Osteocyte (in vitro differentiated cells): ENCODE data around the gene DRD1. TPM values are rescaled to one million over a fixed set of nuclear protein-coding genes. Genes with fewer than 3 reads are reported as not detected.
"Not testable (repeated sequence)": the region's sequence is repeated elsewhere in the genome, so short reads cannot be mapped to it uniquely, and the experiment has no call there.

Source experiments
- DNase-seq: peaks from one replicate; pipeline ENCODE4 v3.0.0; 2021; ENCODE audit warnings: mixed read lengths; ENCODE audit not compliant: unreplicated experiment; ENCODE audit errors: extremely low spot score
- H3K27ac Mint-ChIP-seq: one replicate; pipeline ENCODE4 v1.8.0; 2021; ENCODE audit warnings: mild to moderate bottlenecking, mixed read lengths; ENCODE audit not compliant: unreplicated experiment
- H3K27me3 Mint-ChIP-seq: one replicate; pipeline ENCODE4 v1.8.0; 2021; ENCODE audit warnings: mixed read lengths; ENCODE audit not compliant: unreplicated experiment
- H3K36me3 Mint-ChIP-seq: one replicate; pipeline ENCODE4 v1.8.0; 2021; ENCODE audit warnings: mixed read lengths; ENCODE audit not compliant: unreplicated experiment
- H3K4me1 Mint-ChIP-seq: one replicate; pipeline ENCODE4 v1.8.0; 2021; ENCODE audit warnings: mixed read lengths; ENCODE audit not compliant: unreplicated experiment
- H3K4me3 Mint-ChIP-seq: one replicate; pipeline ENCODE4 v1.8.0; 2021; ENCODE audit warnings: mild to moderate bottlenecking, moderate library complexity, mixed read lengths; ENCODE audit not compliant: unreplicated experiment
- H3K9me3 Mint-ChIP-seq: one replicate; pipeline ENCODE4 v1.8.0; 2021; ENCODE audit warnings: mixed read lengths; ENCODE audit not compliant: unreplicated experiment
- CTCF ChIP-seq: fragments of 200-600 bp; sonication (generic); IDR thresholded peaks from 2 replicates; pipeline ENCODE4 v1.5.0; 2021; ENCODE audit warnings: antibody characterized with exemption, mild to moderate bottlenecking, moderate library complexity
- total RNA-seq: library from RNA; stranded (reverse); gene quantifications from 2 replicates; pipeline ENCODE4 v1.2.1, GENCODE V29; 2021

DRD1 gene
- total RNA-seq, 1 donor from 2014 or later = not detected

GRCh38 chr5:175447571-175447970 lies 3.6 kb upstream of the DRD1 start:
- H3K4me1 Mint-ChIP-seq = peaks cover 5% of the 10 kb centered on the region
- H3K27ac Mint-ChIP-seq = no peak overlapping the region
- H3K4me3 Mint-ChIP-seq = no peak overlapping the region
- no peak for DNase-seq
- no peaks in the 10 kb centered on the region for H3K36me3 Mint-ChIP-seq
- no peaks in the 10 kb centered on the region for H3K9me3 Mint-ChIP-seq
- peaks cover 66% of the 10 kb centered on the region for H3K27me3 Mint-ChIP-seq
- no peak for TF ChIP-seq CTCF

GRCh38 chr5:175446378-175446777 lies 2.4 kb upstream of the DRD1 start:
- not testable (repeated sequence) for H3K4me1 Mint-ChIP-seq, H3K9me3 Mint-ChIP-seq, H3K36me3 Mint-ChIP-seq, DNase-seq, H3K4me3 Mint-ChIP-seq, H3K27ac Mint-ChIP-seq
- peaks cover 75% of the 10 kb centered on the region for H3K27me3 Mint-ChIP-seq

GRCh38 chr5:175444905-175445456 lies 999 bp upstream of the DRD1 start:
- peak overlapping the region; percentile 10 for H3K4me3 Mint-ChIP-seq
- TF ChIP-seq CTCF = no peak
- no peak for DNase-seq
- H3K27me3 Mint-ChIP-seq = peaks cover 73% of the 10 kb centered on the region
- no peaks in the 10 kb centered on the region for H3K36me3 Mint-ChIP-seq
- no peaks in the 10 kb centered on the region for H3K9me3 Mint-ChIP-seq
- no peak overlapping the region for H3K27ac Mint-ChIP-seq
- H3K4me1 Mint-ChIP-seq = peaks cover 5% of the 10 kb centered on the region

- H3K36me3 Mint-ChIP-seq = no peaks in the 10 kb centered on the region
- H3K27ac Mint-ChIP-seq = no peak overlapping the region
- peaks cover 5% of the 10 kb centered on the region for H3K4me1 Mint-ChIP-seq
- no peaks in the 10 kb centered on the region for H3K9me3 Mint-ChIP-seq
- no peak for TF ChIP-seq CTCF
- H3K27me3 Mint-ChIP-seq = peaks cover 67% of the 10 kb centered on the region
- DNase-seq = no peak
- no peak overlapping the region for H3K4me3 Mint-ChIP-seq
Measured at GRCh38 chr5:175443514-175444059, 395 bp downstream of the DRD1 start.

- H3K36me3 Mint-ChIP-seq = no peaks in the 10 kb centered on the region
Measured at GRCh38 chr5:175438234-175438857, 5.6 kb downstream of the DRD1 start.

More at GRCh38 chr5:175438234-175438857, 5.6 kb downstream of the DRD1 start:
- H3K27me3 Mint-ChIP-seq = peaks cover 50% of the 10 kb centered on the region
- no peak for TF ChIP-seq CTCF
- H3K4me1 Mint-ChIP-seq = no peaks in the 10 kb centered on the region
- DNase-seq = no peak
- no peaks in the 10 kb centered on the region for H3K9me3 Mint-ChIP-seq
- H3K27ac Mint-ChIP-seq = no peak overlapping the region
- H3K4me3 Mint-ChIP-seq = no peak overlapping the region
